Effector memory CD8-positive, alpha-beta T cell (primary cell): ENCODE results near the gene KCNQ1.
A peak's percentile ranks its signal among the peaks of the same experiment; 100 is the strongest.

Experiments
- ATAC-seq: fragments of 150-1000 bp; cut with Tn5 transposase; replicated peaks from 2 replicates; pipeline ENCODE4 v1.10.0; 2021; ENCODE audit warnings: mild to moderate bottlenecking, moderate library complexity
- DNase-seq, 3 experiments: peaks; one replicate each; pipeline ENCODE4 v3.0.0; 2021
- H3K27ac Mint-ChIP-seq, 2 donors: one replicate each; pipeline ENCODE4 v1.8.0; 2022; ENCODE audit warnings: mild to moderate bottlenecking in 2 of 2, mixed read lengths in 2 of 2, moderate library complexity in 2 of 2
- H3K27me3 Mint-ChIP-seq, 2 donors: one replicate each; pipeline ENCODE4 v1.8.0; 2022; ENCODE audit warnings: mixed read lengths in 2 of 2
- H3K36me3 Mint-ChIP-seq: one replicate; pipeline ENCODE4 v1.8.0; 2022; ENCODE audit warnings: mild to moderate bottlenecking, moderate library complexity, mixed read lengths; ENCODE audit not compliant: insufficient read depth
- H3K4me1 Mint-ChIP-seq, 2 donors: one replicate each; pipeline ENCODE4 v1.8.0; 2022; ENCODE audit warnings: low read depth in 2 of 2, mixed read lengths in 2 of 2
- H3K4me3 Mint-ChIP-seq, 2 donors: one replicate each; pipeline ENCODE4 v1.8.0; 2022; ENCODE audit warnings: mild to moderate bottlenecking in 2 of 2, mixed read lengths in 2 of 2, moderate library complexity in 2 of 2
- H3K9me3 Mint-ChIP-seq, 2 donors: one replicate each; pipeline ENCODE4 v1.8.0; 2022; ENCODE audit warnings: mixed read lengths in 2 of 2

Gene KCNQ1

GRCh38 chr11:2693271-2694261 is 248.8 kb downstream of the KCNQ1 start:
- no peak for DNase-seq
- peaks cover 5% of the 10 kb centered on the region for H3K36me3 Mint-ChIP-seq

GRCh38 chr11:2694495-2694894 is 249.7 kb downstream of the KCNQ1 start:
- Mint-ChIP-seq H3K9me3 (no peaks in the 10 kb centered on the region), H3K36me3 (peaks cover 10% of the 10 kb centered on the region), H3K4me3 (no peak overlapping the region), H3K4me1 (peaks cover 14 to 15% of the 10 kb centered on the region in 2 donors), H3K27ac (no peak overlapping the region), H3K27me3 (no peaks in the 10 kb centered on the region)
- no peak for DNase-seq
- no peak for ATAC-seq

More at GRCh38 chr11:2693271-2694261, 248.8 kb downstream of the KCNQ1 start:
- no peak for ATAC-seq
- no peak overlapping the region for H3K27ac Mint-ChIP-seq
- no peaks in the 10 kb centered on the region for H3K9me3 Mint-ChIP-seq
- H3K4me3 Mint-ChIP-seq = no peak overlapping the region
- H3K4me1 Mint-ChIP-seq = peaks cover 8% of the 10 kb centered on the region in 2 donors
- no peaks in the 10 kb centered on the region for H3K27me3 Mint-ChIP-seq

GRCh38 chr11:2694995-2695939 is 250.5 kb downstream of the KCNQ1 start:
- no peak overlapping the region for H3K27ac Mint-ChIP-seq
- peaks cover 15% of the 10 kb centered on the region for H3K36me3 Mint-ChIP-seq
- no peak overlapping the region for H3K4me3 Mint-ChIP-seq
- no peaks in the 10 kb centered on the region for H3K9me3 Mint-ChIP-seq
- DNase-seq (no peak), ATAC-seq (no peak)
- H3K4me1 Mint-ChIP-seq = peaks cover 13 to 14% of the 10 kb centered on the region in 2 donors
- H3K27me3 Mint-ChIP-seq = no peaks in the 10 kb centered on the region

GRCh38 chr11:2696455-2696854 is 251.6 kb downstream of the KCNQ1 start:
- no peak for DNase-seq
- H3K27me3 Mint-ChIP-seq = no peaks in the 10 kb centered on the region
- ATAC-seq = no peak
- H3K4me1 Mint-ChIP-seq = peaks cover 12 to 14% of the 10 kb centered on the region in 2 donors
- H3K27ac Mint-ChIP-seq = no peak overlapping the region
- no peak overlapping the region for H3K4me3 Mint-ChIP-seq
- peaks cover 23% of the 10 kb centered on the region for H3K36me3 Mint-ChIP-seq
- H3K9me3 Mint-ChIP-seq = no peaks in the 10 kb centered on the region

GRCh38 chr11:2697866-2698265 is 253.1 kb downstream of the KCNQ1 start:
- no peaks in the 10 kb centered on the region for H3K27me3 Mint-ChIP-seq
- peaks cover 12 to 14% of the 10 kb centered on the region in 2 donors for H3K4me1 Mint-ChIP-seq
- peaks cover 23% of the 10 kb centered on the region for H3K36me3 Mint-ChIP-seq
- ATAC-seq (no peak), DNase-seq (no peak)
- no peaks in the 10 kb centered on the region for H3K9me3 Mint-ChIP-seq
- peak overlapping the region in 1 of 2 donors; percentile 84 for H3K4me3 Mint-ChIP-seq
- no peak overlapping the region for H3K27ac Mint-ChIP-seq

- Mint-ChIP-seq H3K4me1 (peaks cover 12 to 14% of the 10 kb centered on the region in 2 donors), H3K9me3 (no peaks in the 10 kb centered on the region), H3K27ac (peak overlapping the region; percentile 54 to 55), H3K36me3 (peaks cover 23% of the 10 kb centered on the region), H3K27me3 (no peaks in the 10 kb centered on the region), H3K4me3 (peak overlapping the region; percentile 83 to 84)
- no peak for ATAC-seq
- no peak for DNase-seq
Observed at GRCh38 chr11:2698386-2699184, 253.8 kb downstream of the KCNQ1 start.

GRCh38 chr11:2699185-2699530 is 254.3 kb downstream of the KCNQ1 start:
- ATAC-seq (no peak), DNase-seq (no peak)
- Mint-ChIP-seq H3K27me3 (no peaks in the 10 kb centered on the region), H3K9me3 (no peaks in the 10 kb centered on the region), H3K4me1 (peaks cover 12 to 14% of the 10 kb centered on the region in 2 donors), H3K36me3 (peaks cover 23% of the 10 kb centered on the region), H3K4me3 (peak overlapping the region; percentile 83 to 84), H3K27ac (peak overlapping the region; percentile 54 to 55)

GRCh38 chr11:2699531-2700414 is 255.0 kb downstream of the KCNQ1 start, which contains the start of gene KCNQ1OT1:
TSS of gene KCNQ1OT1 (minus strand) at chr11:2699994.
- no peaks in the 10 kb centered on the region for H3K9me3 Mint-ChIP-seq
- no peaks in the 10 kb centered on the region for H3K27me3 Mint-ChIP-seq
- H3K36me3 Mint-ChIP-seq = peaks cover 23% of the 10 kb centered on the region
- H3K27ac Mint-ChIP-seq = peak within 1 kb of the TSS; percentile 55 to 82
- H3K4me1 Mint-ChIP-seq = peaks cover 12 to 14% of the 10 kb centered on the region in 2 donors
- H3K4me3 Mint-ChIP-seq = peak within 1 kb of the TSS; percentile 83 to 84
- ATAC-seq = peak; percentile 93
- peak; percentile 79 to 88 (median 82) for DNase-seq

GRCh38 chr11:2700415-2701211 is 255.8 kb downstream of the KCNQ1 start:
- H3K27ac Mint-ChIP-seq = peak overlapping the region; percentile 32 to 82
- no peaks in the 10 kb centered on the region for H3K27me3 Mint-ChIP-seq
- peaks cover 12 to 14% of the 10 kb centered on the region in 2 donors for H3K4me1 Mint-ChIP-seq
- ATAC-seq (no peak), DNase-seq (peak in 1 of 3 experiments; percentile 11)
- H3K36me3 Mint-ChIP-seq = peaks cover 17% of the 10 kb centered on the region
- no peaks in the 10 kb centered on the region for H3K9me3 Mint-ChIP-seq
- H3K4me3 Mint-ChIP-seq = peak overlapping the region; percentile 83 to 84

GRCh38 chr11:2701230-2701629 is 256.4 kb downstream of the KCNQ1 start:
- Mint-ChIP-seq H3K36me3 (peaks cover 17% of the 10 kb centered on the region), H3K9me3 (no peaks in the 10 kb centered on the region), H3K27me3 (no peaks in the 10 kb centered on the region), H3K4me3 (peak overlapping the region; percentile 83 to 84), H3K27ac (no peak overlapping the region), H3K4me1 (peaks cover 12 to 14% of the 10 kb centered on the region in 2 donors)
- no peak for DNase-seq
- no peak for ATAC-seq

GRCh38 chr11:2701898-2702434 is 257.2 kb downstream of the KCNQ1 start:
- Mint-ChIP-seq H3K4me3 (peak overlapping the region; percentile 83 to 84), H3K27me3 (no peaks in the 10 kb centered on the region), H3K9me3 (no peaks in the 10 kb centered on the region), H3K27ac (no peak overlapping the region), H3K4me1 (peaks cover 10 to 11% of the 10 kb centered on the region in 2 donors), H3K36me3 (peaks cover 17% of the 10 kb centered on the region)
- no peak for ATAC-seq
- no peak for DNase-seq
